Kidney (tissue), 14 donors: ENCODE data around the gene TCF7. TPM values are rescaled to one million over a fixed set of nuclear protein-coding genes. Genes with fewer than 3 reads are reported as not detected.

ENCODE experiments used
- DNase-seq, 5 donors: peaks; one replicate each; pipeline ENCODE4 v3.0.0-alpha.2; 2013 to 2020
- FAIRE-seq: peaks from 2 replicates; lab custom pipeline; 2012; peaks lifted over from hg19 to GRCh38; lab: Jason Lieb, UNC
- H3K27ac ChIP-seq, 2 donors: one replicate each; pipeline ENCODE4 v1.7.0; 2013; ENCODE audit warnings: low read depth in 2 of 2, low read length in 2 of 2, inconsistent platforms in 1 of 2
- H3K27me3 ChIP-seq: one replicate; pipeline ENCODE4 v1.7.1; 2013; ENCODE audit warnings: low read length, inconsistent platforms; ENCODE audit not compliant: control insufficient read depth, insufficient read depth
- H3K36me3 ChIP-seq, 3 donors: one replicate each; pipeline versions ENCODE4 v1.7.0 to v1.7.1; 2013; ENCODE audit warnings: low read length in 3 of 3, control low read depth in 1 of 3, inconsistent platforms in 1 of 3; ENCODE audit not compliant: insufficient read depth in 3 of 3, control insufficient read depth in 2 of 3
- H3K4me1 ChIP-seq, 3 donors: one replicate each; pipeline versions ENCODE4 v1.7.0 to v1.7.1; 2013; ENCODE audit warnings: low read length in 3 of 3, inconsistent platforms in 1 of 3, low read depth in 1 of 3; ENCODE audit not compliant: control insufficient read depth in 2 of 3, insufficient read depth in 2 of 3
- H3K4me3 ChIP-seq, 3 donors: one replicate each; pipeline versions ENCODE4 v1.7.0 to v1.8.1; 2013; ENCODE audit warnings: low read length in 3 of 3, control low read depth in 1 of 3, inconsistent platforms in 1 of 3
- H3K9ac ChIP-seq, 3 donors: one replicate each; pipeline versions ENCODE4 v1.7.0 to v1.7.1; 2013; ENCODE audit warnings: low read length in 3 of 3, control low read depth in 1 of 3, inconsistent platforms in 1 of 3
- H3K9me3 ChIP-seq, 3 donors: one replicate each; pipeline versions ENCODE4 v1.7.0 to v1.7.1; 2013; ENCODE audit warnings: low read length in 3 of 3, control low read depth in 1 of 3, inconsistent platforms in 1 of 3; ENCODE audit not compliant: control insufficient read depth in 2 of 3, insufficient read depth in 1 of 3
- intact Hi-C: fragments of 100-400 bp; cut with DNase I; formaldehyde crosslinking; loops from one replicate; pipeline ENCODE4 v1.11.1; 2022
- polyA plus RNA-seq: library from polyadenylated mRNA; stranded (reverse); fragments of 350-450 nt; fragmentation: Illumina TruSeq; extraction: RNeasy Lipid Tissue Mini Kit (QIAGEN cat#74804); gene quantifications from one replicate; pipeline ENCODE4 v1.2.3, GENCODE V29; 2014; ENCODE audit warnings: low read depth, low replicate concordance; ENCODE audit not compliant: insufficient read depth
- total RNA-seq: library from RNA; stranded (reverse); fragmentation: NEBNext Ultra II Directional; extraction: Animal tissue kit (Norgen Biotek cat#: 25700); gene quantifications from one replicate; pipeline ENCODE4 v1.2.1, GENCODE V29; 2021
- TF ChIP-seq, protein P1 (sequence below): IDR thresholded peaks from 3 replicates; pipeline ENCODE4 v1.5.1; 2012; ENCODE audit warnings: mild to moderate bottlenecking, moderate library complexity, borderline replicate concordance; ENCODE audit not compliant: insufficient read depth; ENCODE audit errors: extremely low read depth
- donor health status: control.
- donor health status: control.
- donor health status: control.
- donor health status: control.
- donor health status: control.
- donor health status: DM: yes; HTN: yes; CAD: no.
- donor health status: Normal renal cell carcinoma (clear cell type).

TCF7 gene
- total and polyA plus RNA-seq, 2 donors from 2014 or later, result 1.2 to 15.6 TPM

DNA sequence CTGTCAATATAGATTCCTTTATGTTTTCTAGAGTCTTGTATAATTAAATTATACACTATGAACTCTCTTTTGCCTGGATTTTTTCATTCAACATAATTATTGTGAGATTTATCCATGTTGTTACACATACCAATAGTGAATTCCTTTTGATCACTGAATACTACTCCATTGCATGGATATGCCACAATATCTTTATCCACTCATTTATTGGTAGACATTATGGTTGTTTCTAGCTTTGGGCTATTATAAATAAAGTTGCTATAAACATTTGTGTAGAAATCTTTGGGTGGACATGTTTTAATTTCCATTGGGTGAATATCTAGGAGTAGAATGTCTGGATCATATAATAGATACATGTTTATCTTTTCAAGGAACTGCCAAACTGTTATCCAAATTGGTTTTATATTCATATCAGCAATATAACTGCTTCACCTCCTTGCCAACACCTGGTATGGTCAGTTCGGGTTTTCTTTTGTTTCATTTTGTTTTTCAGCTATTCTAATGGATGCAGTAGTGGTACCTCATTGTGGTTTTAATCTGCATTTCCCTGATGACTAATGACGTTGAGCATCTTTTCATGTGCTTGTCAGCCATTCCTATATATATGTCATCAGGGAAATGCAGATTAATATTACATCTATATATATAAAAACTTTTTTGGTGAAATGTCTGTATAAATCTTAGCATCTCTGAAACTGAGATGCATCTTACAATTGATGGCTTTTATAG is 32.1 kb upstream of the TCF7 start:
- intact Hi-C loops, result no loop called here

DNA sequence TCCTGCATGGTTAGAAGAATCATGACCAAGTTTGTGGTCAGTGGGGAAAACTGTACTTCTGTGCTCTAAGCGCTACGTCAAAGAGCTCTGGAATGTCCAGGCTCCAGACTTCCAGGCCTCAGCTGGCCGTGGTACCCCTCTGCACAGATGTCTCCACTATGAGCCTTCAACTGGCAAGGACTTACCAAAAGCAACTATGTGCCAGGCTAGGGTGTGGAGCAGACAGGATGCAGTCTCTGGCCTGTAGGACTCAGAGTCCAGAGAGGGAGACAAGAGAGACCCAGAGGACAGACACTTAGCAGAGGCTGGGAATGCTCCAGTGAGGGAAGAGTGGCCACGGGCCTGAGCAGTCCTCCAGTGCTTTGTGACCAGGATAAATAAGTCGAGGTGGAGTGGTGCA is 31.0 kb upstream of the TCF7 start:
- Histone ChIP-seq H3K36me3 (no peaks in the 10 kb centered on the region), H3K27ac (no peak overlapping the region), H3K4me3 (no peak overlapping the region), H3K27me3 (no peaks in the 10 kb centered on the region), H3K9ac (no peak overlapping the region), H3K4me1 (no peaks in the 10 kb centered on the region), H3K9me3 (no peaks in the 10 kb centered on the region)
- DNase-seq, result peak in 1 of 5 donors; percentile 12
- TF ChIP-seq, protein P1, sequence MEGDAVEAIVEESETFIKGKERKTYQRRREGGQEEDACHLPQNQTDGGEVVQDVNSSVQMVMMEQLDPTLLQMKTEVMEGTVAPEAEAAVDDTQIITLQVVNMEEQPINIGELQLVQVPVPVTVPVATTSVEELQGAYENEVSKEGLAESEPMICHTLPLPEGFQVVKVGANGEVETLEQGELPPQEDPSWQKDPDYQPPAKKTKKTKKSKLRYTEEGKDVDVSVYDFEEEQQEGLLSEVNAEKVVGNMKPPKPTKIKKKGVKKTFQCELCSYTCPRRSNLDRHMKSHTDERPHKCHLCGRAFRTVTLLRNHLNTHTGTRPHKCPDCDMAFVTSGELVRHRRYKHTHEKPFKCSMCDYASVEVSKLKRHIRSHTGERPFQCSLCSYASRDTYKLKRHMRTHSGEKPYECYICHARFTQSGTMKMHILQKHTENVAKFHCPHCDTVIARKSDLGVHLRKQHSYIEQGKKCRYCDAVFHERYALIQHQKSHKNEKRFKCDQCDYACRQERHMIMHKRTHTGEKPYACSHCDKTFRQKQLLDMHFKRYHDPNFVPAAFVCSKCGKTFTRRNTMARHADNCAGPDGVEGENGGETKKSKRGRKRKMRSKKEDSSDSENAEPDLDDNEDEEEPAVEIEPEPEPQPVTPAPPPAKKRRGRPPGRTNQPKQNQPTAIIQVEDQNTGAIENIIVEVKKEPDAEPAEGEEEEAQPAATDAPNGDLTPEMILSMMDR, result no peak
- intact Hi-C loops, result no loop called here
- no peak for FAIRE-seq

More for the DNA sequence above, 32.1 kb upstream of the TCF7 start:
- no peaks in the 10 kb centered on the region for H3K9me3 ChIP-seq
- no peak for FAIRE-seq
- no peak for DNase-seq
- no peak overlapping the region for H3K4me3 ChIP-seq
- H3K27me3 ChIP-seq, result no peaks in the 10 kb centered on the region
- H3K4me1 ChIP-seq, result no peaks in the 10 kb centered on the region
- no peak overlapping the region for H3K9ac ChIP-seq
- TF ChIP-seq, protein P1, result no peak
- no peak overlapping the region for H3K27ac ChIP-seq
- no peaks in the 10 kb centered on the region for H3K36me3 ChIP-seq

- TF ChIP-seq, protein P1, result no peak
- intact Hi-C loops, result no loop called here
- H3K27me3 ChIP-seq, result no peaks in the 10 kb centered on the region
- H3K27ac ChIP-seq, result no peak overlapping the region
- no peak overlapping the region for H3K9ac ChIP-seq
- no peaks in the 10 kb centered on the region for H3K4me1 ChIP-seq
- H3K9me3 ChIP-seq, result no peaks in the 10 kb centered on the region
- DNase-seq (no peak), FAIRE-seq (no peak)
- no peak overlapping the region for H3K4me3 ChIP-seq
- no peaks in the 10 kb centered on the region for H3K36me3 ChIP-seq
These were observed 30.4 kb upstream of the TCF7 start for GRCh38 chr5:134084022-134084565.
